Middle frontal gyrus (tissue), 1 donor: Measurements from ENCODE around the gene SRC.

Source experiments
- DNase-seq: peaks from one replicate; pipeline ENCODE4 v3.0.0-alpha.2; 2015; ENCODE audit warnings: low spot score; ENCODE audit errors: extremely low spot score

SRC gene

GRCh38 chr20:37381621-37382471 is 35.9 kb downstream of the SRC start:
- no peak for DNase-seq

GRCh38 chr20:37382482-37383120 is 36.7 kb downstream of the SRC start:
- DNase-seq: no peak

GRCh38 chr20:37383229-37383989 is 37.5 kb downstream of the SRC start:
- no peak for DNase-seq

DNA sequence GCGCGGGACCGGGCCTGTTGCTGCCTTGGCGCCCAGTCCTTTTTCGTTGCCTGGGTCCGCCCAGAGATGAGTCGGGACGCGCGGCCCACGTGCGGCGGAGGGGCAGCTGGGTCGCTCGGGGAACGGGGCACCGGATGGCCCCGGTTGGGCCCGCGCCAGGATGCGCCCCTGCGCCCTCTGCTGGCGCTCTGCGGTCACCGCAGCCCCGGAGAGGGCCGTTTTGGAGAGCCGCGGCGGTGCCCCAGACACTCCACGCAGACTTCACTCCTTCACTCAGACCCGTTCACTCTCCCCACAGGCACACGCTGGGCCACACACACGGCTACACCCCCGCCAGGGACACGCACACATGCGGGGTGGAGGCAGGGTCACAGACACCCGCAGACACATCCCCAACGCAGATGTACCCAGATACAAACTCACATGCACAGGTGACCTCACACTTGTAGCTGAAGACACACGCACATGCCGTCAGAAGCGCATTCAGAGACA is 38.8 kb downstream of the SRC start:
- DNase-seq: no peak

GRCh38 chr20:37385176-37385575 is 39.2 kb downstream of the SRC start:
- no peak for DNase-seq

GRCh38 chr20:37385659-37386504 is 39.9 kb downstream of the SRC start:
- DNase-seq: no peak

- DNase-seq: no peak
Observed at GRCh38 chr20:37386505-37387251, 40.7 kb downstream of the SRC start.

DNA sequence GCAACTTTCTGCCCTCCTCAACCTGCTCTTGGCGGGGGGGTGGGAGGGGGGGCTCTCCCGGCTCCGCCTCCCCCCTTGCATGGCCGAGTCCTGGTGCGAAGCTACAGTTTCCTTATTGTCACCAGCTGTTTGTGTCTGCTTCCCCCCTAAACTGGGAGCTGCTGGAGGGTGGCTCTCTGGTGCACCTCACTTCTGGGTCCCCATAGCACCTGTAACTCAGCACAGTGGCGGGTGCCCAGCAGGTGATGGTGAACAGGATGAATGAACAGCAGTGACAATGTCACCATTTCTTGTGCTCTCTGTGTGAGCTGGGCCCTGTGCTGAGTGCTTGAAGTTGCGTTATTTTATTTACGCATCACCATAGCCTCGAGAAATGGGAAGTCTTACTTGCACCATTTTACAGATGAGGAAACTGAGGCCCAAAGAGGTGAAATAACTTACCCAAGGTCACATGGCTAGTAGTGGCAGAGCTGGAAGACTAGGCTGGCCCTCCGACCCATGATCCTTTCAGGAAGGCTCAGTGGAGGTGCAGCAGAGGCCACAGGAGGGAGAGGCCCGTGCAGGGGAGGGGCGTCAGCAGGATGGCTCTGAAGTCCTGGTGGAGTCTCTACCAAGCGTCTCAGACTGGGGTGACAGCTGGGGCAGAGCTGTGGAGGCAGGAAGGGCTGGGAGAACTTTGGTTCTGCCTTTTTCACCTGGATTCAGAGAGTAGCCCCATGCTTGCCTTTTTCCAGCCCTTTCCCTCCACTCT is 41.8 kb downstream of the SRC start:
- DNase-seq: no peak

DNA sequence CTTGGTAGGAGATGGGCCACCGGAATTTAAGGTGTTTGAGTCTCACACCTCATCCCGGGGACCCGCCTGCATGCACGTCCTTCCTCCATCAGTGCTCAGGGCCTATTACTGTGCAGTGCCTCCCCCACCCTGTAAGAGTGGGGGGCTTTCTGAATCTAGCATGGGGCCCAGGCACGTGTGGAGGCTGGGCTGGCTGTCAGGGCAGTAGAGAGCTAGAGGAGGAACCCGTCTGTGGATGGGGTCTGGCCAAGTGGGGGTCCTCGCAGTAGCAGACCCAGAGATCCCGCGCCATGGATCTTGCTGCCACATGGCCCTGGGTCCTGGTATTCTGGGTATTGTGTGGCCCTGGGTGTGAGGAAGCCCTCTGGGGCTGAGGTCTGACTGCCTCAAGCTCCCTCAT is 42.9 kb downstream of the SRC start:
- DNase-seq: no peak

GRCh38 chr20:37389241-37389747 is 43.4 kb downstream of the SRC start:
- no peak for DNase-seq

DNA sequence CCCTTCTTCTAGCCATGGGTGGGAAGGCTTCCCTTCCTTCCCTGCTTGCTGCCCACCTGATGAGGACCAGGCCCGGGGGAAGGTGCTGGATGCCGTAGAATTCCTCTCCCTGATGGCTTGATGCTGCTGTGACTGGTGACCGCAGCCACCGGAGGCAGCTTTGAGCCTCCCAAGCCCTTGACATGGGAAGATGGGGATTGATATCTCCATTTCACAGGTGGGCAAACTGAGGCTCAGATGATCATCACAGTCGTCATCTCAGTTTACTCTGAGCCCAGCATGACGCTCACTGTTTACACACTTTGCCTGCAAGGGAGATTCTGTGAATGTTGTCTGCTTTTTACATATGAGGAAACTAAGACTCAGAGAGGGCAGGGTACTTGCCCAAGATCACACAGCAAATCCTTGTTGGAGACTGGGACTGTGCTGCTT is 43.9 kb downstream of the SRC start:
- DNase-seq: no peak

GRCh38 chr20:37390503-37390890 is 44.6 kb downstream of the SRC start:
- no peak for DNase-seq

- no peak for DNase-seq
Observed at GRCh38 chr20:37390891-37391525, 45.1 kb downstream of the SRC start.

DNA sequence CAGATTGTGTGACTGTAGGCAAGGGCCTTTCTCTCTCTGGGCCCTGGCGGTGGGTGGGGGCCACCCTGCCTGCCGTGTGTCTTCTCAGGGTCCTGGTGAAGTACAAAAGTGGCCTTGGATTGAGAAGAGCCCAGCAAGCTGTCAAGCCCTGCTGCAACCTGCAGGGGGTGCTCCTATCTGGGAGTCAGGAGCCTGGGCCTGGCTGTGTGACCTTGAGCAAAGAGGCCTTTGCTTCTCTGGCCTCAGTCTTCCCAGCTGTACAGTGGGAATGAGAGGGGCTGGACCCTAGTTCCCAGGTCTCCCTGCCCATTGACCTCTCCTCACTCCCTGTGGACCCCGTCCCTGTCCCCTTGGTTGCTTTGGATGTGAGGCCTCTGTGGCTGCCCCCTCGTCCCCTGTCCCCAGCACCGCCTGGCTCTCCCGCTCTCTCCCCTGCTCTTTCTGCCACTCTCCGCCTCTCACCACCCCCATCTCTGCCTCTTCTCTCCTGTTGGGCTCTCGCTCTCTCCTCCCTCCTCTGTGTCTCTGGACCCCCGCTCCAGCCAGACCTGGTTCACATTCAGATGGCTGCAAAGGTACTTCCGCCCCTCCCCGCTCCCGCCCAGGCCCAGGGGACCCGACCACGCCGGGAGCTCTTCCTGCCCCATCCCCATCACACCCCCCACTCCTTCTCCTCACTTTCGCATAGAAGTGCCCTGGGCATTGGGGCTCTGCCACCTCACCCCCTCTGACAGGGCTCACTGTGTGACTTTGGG is 46.7 kb downstream of the SRC start:
- DNase-seq: no peak

- DNase-seq: no peak
Observed at GRCh38 chr20:37393196-37393862, 47.4 kb downstream of the SRC start.

GRCh38 chr20:37393863-37394542 is 48.1 kb downstream of the SRC start:
- DNase-seq: no peak
